H1 (cell line): Measurements from ENCODE around the gene TLE4.

ENCODE experiments used
- CHD1 ChIP-seq: IDR thresholded peaks from 2 replicates; pipeline ENCODE4 v1.6.1; 2012; ENCODE audit warnings: low read depth, low read length, improper control_type of control experiment
- EP300 ChIP-seq, 2 experiments: IDR thresholded peaks; 1 replicate in 1 of 2; 2 replicates in 1 of 2; pipeline ENCODE4 v1.6.1; 2011 to 2012; ENCODE audit warnings: low read depth in 2 of 2, low read length in 2 of 2, mild to moderate bottlenecking in 2 of 2, borderline replicate concordance in 1 of 2, inconsistent platforms in 1 of 2, moderate library complexity in 1 of 2
- POLR2A ChIP-seq, 2 experiments: IDR thresholded peaks; 1 replicate in 1 of 2; 2 replicates in 1 of 2; pipeline ENCODE4 v1.6.1; 2011; ENCODE audit warnings: low read depth in 2 of 2, low read length in 2 of 2, mild to moderate bottlenecking in 2 of 2; ENCODE audit errors: control extremely low read depth in 1 of 2
- SIN3A ChIP-seq, 2 experiments: IDR thresholded peaks in 1 of 2; conservative IDR thresholded peaks in 1 of 2; 2 replicates each; pipeline ENCODE4 v1.6.1; 2011 to 2012; ENCODE audit warnings: low read length in 2 of 2, improper control_type of control experiment in 1 of 2, low read depth in 1 of 2, mild to moderate bottlenecking in 1 of 2
- SP4 ChIP-seq: IDR thresholded peaks from 2 replicates; pipeline ENCODE4 v1.6.1; 2012; ENCODE audit warnings: low read length, inconsistent platforms
- TAF1 ChIP-seq: IDR thresholded peaks from 2 replicates; pipeline ENCODE4 v1.6.1; 2011; ENCODE audit warnings: mild to moderate bottlenecking, low read depth, low read length
- YY1 ChIP-seq: IDR thresholded peaks from 2 replicates; pipeline ENCODE4 v1.6.1; 2011; ENCODE audit warnings: low read depth, mild to moderate bottlenecking, low read length
- TF ChIP-seq, protein P1 (sequence below), 3 experiments: IDR thresholded peaks; 1 replicate in 2 of 3; 2 replicates in 1 of 3; pipeline versions ENCODE4 v1.5.1 to v1.6.1; 2011; ENCODE audit warnings: low read length in 3 of 3, mild to moderate bottlenecking in 3 of 3, inconsistent platforms in 2 of 3, low read depth in 1 of 3, moderate library complexity in 1 of 3; ENCODE audit not compliant: insufficient read depth in 1 of 3; ENCODE audit errors: control extremely low read depth in 1 of 3

GRCh38 chr9:79694676-79695400 lies 123.1 kb downstream of the TLE4 start:
- TF ChIP-seq YY1 (no peak), SP4 (no peak), SIN3A (conservative IDR thresholded peaks at IDR 0.05 in 1 of 2, IDR thresholded peaks at IDR 0.05 in 1 of 2; ENCODE audit: low read depth in 1 of 2, low read length in 2 of 2) (no peak), POLR2A (IDR thresholded peaks at IDR 0.05; ENCODE audit: control extremely low read depth in 1 of 2, low read depth in 2 of 2, low read length in 2 of 2) (no peak), CHD1 (no peak), EP300 (IDR thresholded peaks at IDR 0.05; ENCODE audit: borderline replicate concordance in 1 of 2, low read depth in 2 of 2, low read length in 2 of 2) (no peak), TAF1 (no peak)
- TF ChIP-seq, protein P1, sequence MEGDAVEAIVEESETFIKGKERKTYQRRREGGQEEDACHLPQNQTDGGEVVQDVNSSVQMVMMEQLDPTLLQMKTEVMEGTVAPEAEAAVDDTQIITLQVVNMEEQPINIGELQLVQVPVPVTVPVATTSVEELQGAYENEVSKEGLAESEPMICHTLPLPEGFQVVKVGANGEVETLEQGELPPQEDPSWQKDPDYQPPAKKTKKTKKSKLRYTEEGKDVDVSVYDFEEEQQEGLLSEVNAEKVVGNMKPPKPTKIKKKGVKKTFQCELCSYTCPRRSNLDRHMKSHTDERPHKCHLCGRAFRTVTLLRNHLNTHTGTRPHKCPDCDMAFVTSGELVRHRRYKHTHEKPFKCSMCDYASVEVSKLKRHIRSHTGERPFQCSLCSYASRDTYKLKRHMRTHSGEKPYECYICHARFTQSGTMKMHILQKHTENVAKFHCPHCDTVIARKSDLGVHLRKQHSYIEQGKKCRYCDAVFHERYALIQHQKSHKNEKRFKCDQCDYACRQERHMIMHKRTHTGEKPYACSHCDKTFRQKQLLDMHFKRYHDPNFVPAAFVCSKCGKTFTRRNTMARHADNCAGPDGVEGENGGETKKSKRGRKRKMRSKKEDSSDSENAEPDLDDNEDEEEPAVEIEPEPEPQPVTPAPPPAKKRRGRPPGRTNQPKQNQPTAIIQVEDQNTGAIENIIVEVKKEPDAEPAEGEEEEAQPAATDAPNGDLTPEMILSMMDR (IDR thresholded peaks at IDR 0.05; ENCODE audit: control extremely low read depth in 1 of 3, insufficient read depth in 1 of 3, low read depth in 1 of 3, low read length in 3 of 3), result no peak
